ENCODE results near the gene PAGE2B.

- TF ChIP-seq, protein P1, sequence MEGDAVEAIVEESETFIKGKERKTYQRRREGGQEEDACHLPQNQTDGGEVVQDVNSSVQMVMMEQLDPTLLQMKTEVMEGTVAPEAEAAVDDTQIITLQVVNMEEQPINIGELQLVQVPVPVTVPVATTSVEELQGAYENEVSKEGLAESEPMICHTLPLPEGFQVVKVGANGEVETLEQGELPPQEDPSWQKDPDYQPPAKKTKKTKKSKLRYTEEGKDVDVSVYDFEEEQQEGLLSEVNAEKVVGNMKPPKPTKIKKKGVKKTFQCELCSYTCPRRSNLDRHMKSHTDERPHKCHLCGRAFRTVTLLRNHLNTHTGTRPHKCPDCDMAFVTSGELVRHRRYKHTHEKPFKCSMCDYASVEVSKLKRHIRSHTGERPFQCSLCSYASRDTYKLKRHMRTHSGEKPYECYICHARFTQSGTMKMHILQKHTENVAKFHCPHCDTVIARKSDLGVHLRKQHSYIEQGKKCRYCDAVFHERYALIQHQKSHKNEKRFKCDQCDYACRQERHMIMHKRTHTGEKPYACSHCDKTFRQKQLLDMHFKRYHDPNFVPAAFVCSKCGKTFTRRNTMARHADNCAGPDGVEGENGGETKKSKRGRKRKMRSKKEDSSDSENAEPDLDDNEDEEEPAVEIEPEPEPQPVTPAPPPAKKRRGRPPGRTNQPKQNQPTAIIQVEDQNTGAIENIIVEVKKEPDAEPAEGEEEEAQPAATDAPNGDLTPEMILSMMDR (IDR thresholded peaks at IDR 0.05) = no peak
- TF ChIP-seq POLR2A (IDR thresholded peaks at IDR 0.05) = no peak
Measured at GRCh38 chrX:55030271-55031205, 44.3 kb upstream of the PAGE2B start, which contains the start of gene ALAS2.
